Measurements from ENCODE around the gene PRKCB.

PRKCB gene

GRCh38 chr16:24054741-24055491 lies 219.1 kb downstream of the PRKCB start:
- no peak overlapping the region for H3K27ac ChIP-seq
- no peak overlapping the region for H3K4me3 ChIP-seq (ENCODE audit: low read depth in 1 of 2, low read length in 1 of 2)
- H3K27me3 ChIP-seq, result no peaks in the 10 kb centered on the region
- peaks cover 44% of the 10 kb centered on the region for H3K36me3 ChIP-seq
- no peaks in the 10 kb centered on the region for H3K9me3 ChIP-seq
- no peak for TF ChIP-seq CTCF (IDR thresholded peaks at IDR 0.05)
- H3K4me1 ChIP-seq (ENCODE audit: control insufficient read depth in 1 of 2, insufficient read depth in 1 of 2, low read depth in 1 of 2, low read length in 1 of 2), result no peaks in the 10 kb centered on the region

- peaks cover 19% of the 10 kb centered on the region for H3K36me3 ChIP-seq
- H3K27ac ChIP-seq, result peak overlapping the region; percentile 39
- no peaks in the 10 kb centered on the region for H3K9me3 ChIP-seq
- H3K4me1 ChIP-seq (ENCODE audit: control insufficient read depth in 1 of 2, insufficient read depth in 1 of 2, low read depth in 1 of 2, low read length in 1 of 2), result no peaks in the 10 kb centered on the region
- no peaks in the 10 kb centered on the region for H3K27me3 ChIP-seq
- H3K4me3 ChIP-seq (ENCODE audit: low read depth in 1 of 2, low read length in 1 of 2), result no peak overlapping the region
- no peak for TF ChIP-seq CTCF (IDR thresholded peaks at IDR 0.05)
Observed at GRCh38 chr16:24062270-24062817, 226.6 kb downstream of the PRKCB start.

GRCh38 chr16:24069036-24069590 lies 233.3 kb downstream of the PRKCB start:
- Histone ChIP-seq H3K27ac (no peak overlapping the region), H3K9me3 (no peaks in the 10 kb centered on the region), H3K36me3 (peaks cover 27% of the 10 kb centered on the region), H3K4me1 (ENCODE audit: control insufficient read depth in 1 of 2, insufficient read depth in 1 of 2, low read depth in 1 of 2, low read length in 1 of 2) (no peaks in the 10 kb centered on the region), H3K4me3 (ENCODE audit: low read depth in 1 of 2, low read length in 1 of 2) (no peak overlapping the region), H3K27me3 (no peaks in the 10 kb centered on the region)
- no peak for TF ChIP-seq CTCF (IDR thresholded peaks at IDR 0.05)

GRCh38 chr16:24070851-24071250 lies 235.1 kb downstream of the PRKCB start:
- Histone ChIP-seq H3K4me1 (ENCODE audit: control insufficient read depth in 1 of 2, insufficient read depth in 1 of 2, low read depth in 1 of 2, low read length in 1 of 2) (no peaks in the 10 kb centered on the region), H3K27ac (no peak overlapping the region), H3K27me3 (no peaks in the 10 kb centered on the region), H3K4me3 (ENCODE audit: low read depth in 1 of 2, low read length in 1 of 2) (no peak overlapping the region), H3K9me3 (no peaks in the 10 kb centered on the region), H3K36me3 (peaks cover 27% of the 10 kb centered on the region)
- TF ChIP-seq CTCF (IDR thresholded peaks at IDR 0.05), result no peak

- no peak for TF ChIP-seq CTCF (IDR thresholded peaks at IDR 0.05)
- Histone ChIP-seq H3K4me1 (ENCODE audit: control insufficient read depth in 1 of 2, insufficient read depth in 1 of 2, low read depth in 1 of 2, low read length in 1 of 2) (no peaks in the 10 kb centered on the region), H3K4me3 (ENCODE audit: low read depth in 1 of 2, low read length in 1 of 2) (no peak overlapping the region), H3K27ac (no peak overlapping the region), H3K27me3 (no peaks in the 10 kb centered on the region), H3K36me3 (peaks cover 35% of the 10 kb centered on the region), H3K9me3 (no peaks in the 10 kb centered on the region)
Observed at GRCh38 chr16:24071666-24072360, 236.0 kb downstream of the PRKCB start.

Data from neutrophil (primary cell).